Measurements from ENCODE around the gene TIE1. TPM values are rescaled to one million over a fixed set of nuclear protein-coding genes. Genes with fewer than 3 reads are reported as not detected.

TIE1 gene
- total RNA-seq, 4 donors from 2014 or later, result 11.4 to 49.3 (median 30.2) TPM

DNA sequence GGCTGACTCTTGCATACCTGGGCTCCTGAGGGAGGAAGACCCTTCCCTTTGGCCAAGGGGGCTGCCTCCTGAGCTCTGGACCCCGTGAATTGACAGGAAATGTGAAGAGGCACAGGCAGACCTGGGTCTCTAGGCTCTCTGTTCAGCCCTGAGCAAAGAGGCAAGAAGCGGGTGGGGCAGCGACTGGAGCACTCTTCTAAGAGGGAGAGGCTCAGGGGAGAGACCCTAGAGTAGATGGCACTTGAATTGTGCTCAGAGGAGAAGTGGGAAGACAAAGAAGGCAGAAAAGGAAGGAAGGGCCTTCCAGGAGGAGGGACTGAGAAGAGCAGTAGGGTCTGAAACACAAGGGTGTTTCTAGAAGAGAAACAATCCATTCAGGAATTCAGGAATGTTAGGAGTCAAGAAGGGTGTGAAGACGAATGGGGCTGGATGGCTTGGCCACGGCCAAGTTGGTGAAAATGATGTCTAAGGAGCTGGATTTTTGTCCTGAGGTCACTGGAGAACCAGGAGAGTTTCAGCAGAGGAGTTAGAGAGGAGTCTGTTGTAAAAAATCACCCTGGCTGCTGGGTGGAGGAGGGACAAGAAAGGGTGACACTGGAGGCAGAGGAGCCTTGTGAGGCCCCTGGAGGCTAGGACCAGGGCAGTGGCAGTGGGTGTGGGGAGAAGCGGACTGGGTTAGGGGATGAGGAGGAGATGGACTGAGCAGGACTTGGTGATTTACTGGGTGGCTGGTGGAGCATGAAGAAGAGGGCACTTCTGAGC lies 5.3 kb downstream of the TIE1 start:
- Histone ChIP-seq H3K27ac (no peak overlapping the region), H3K4me1 (peaks cover 0 to 27% (median 0%) of the 10 kb centered on the region in 3 donors), H3K9me3 (no peaks in the 10 kb centered on the region), H3K36me3 (no peaks in the 10 kb centered on the region), H3K27me3 (no peaks in the 10 kb centered on the region), H3K4me3 (no peak overlapping the region)
- TF ChIP-seq POLR2A (IDR thresholded peaks at IDR 0.05), result no peak
- TF ChIP-seq EP300 (IDR thresholded peaks at IDR 0.05), result no peak
- TF ChIP-seq CTCF (IDR thresholded peaks at IDR 0.05), result no peak
- no peak for TF ChIP-seq POLR2AphosphoS5 (IDR thresholded peaks at IDR 0.05)
- WGBS, 2 donors (ENCODE audit: low coverage in 1 of 2), result 63 to 70% methylated on average over 3 of the region's 6 CpGs
- ATAC-seq, result no peak

DNA sequence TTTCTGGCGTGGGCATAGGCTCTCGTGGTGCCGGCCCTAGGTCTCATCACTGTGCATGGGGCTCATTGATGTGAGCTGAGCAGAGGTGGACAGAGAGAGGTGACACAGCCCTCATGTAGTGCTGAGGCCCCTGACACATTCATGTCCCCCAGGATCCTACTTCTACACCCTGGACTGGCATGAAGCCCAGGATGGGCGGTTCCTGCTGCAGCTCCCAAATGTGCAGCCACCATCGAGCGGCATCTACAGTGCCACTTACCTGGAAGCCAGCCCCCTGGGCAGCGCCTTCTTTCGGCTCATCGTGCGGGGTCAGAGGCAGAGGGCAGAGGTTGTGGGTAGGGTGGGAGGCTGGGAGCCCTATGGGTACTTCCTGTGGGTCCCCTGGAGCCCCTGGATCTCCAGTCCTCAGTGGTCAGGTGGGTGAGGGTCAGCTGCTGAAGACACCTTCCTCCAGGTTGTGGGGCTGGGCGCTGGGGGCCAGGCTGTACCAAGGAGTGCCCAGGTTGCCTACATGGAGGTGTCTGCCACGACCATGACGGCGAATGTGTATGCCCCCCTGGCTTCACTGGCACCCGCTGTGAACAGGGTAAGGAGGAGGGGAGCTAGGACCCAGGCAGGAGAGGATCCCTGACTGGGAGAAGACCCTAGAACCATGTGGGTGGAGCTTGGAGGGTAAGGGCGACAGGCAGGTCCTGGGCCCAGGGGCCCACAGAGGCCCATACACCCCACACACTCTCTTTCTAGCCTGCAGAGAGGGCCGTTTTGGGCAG lies 6.1 kb downstream of the TIE1 start:
- Histone ChIP-seq H3K4me3 (no peak overlapping the region), H3K27ac (no peak overlapping the region), H3K4me1 (peaks cover 0 to 27% (median 0%) of the 10 kb centered on the region in 3 donors), H3K36me3 (no peaks in the 10 kb centered on the region), H3K27me3 (no peaks in the 10 kb centered on the region), H3K9me3 (no peaks in the 10 kb centered on the region)
- ATAC-seq, result no peak
- WGBS, 2 donors (ENCODE audit: low coverage in 1 of 2), result 95 to 96% methylated on average over 3 to 4 of the region's 17 CpGs
- no peak for TF ChIP-seq CTCF (IDR thresholded peaks at IDR 0.05)
- no peak for TF ChIP-seq POLR2AphosphoS5 (IDR thresholded peaks at IDR 0.05)
- TF ChIP-seq EP300 (IDR thresholded peaks at IDR 0.05), result no peak
- no peak for TF ChIP-seq POLR2A (IDR thresholded peaks at IDR 0.05)

- H3K36me3 ChIP-seq, result no peaks in the 10 kb centered on the region
- ATAC-seq, result no peak
- no peaks in the 10 kb centered on the region for H3K27me3 ChIP-seq
- 93 to 94% methylated on average over 3 of the region's 9 CpGs for WGBS, 2 donors (ENCODE audit: low coverage in 1 of 2)
- H3K9me3 ChIP-seq, result no peaks in the 10 kb centered on the region
- TF ChIP-seq CTCF (IDR thresholded peaks at IDR 0.05) (no peak), POLR2AphosphoS5 (IDR thresholded peaks at IDR 0.05) (no peak), EP300 (IDR thresholded peaks at IDR 0.05) (no peak), POLR2A (IDR thresholded peaks at IDR 0.05) (no peak)
- peaks cover 0 to 27% (median 0%) of the 10 kb centered on the region in 3 donors for H3K4me1 ChIP-seq
- no peak overlapping the region for H3K4me3 ChIP-seq
- H3K27ac ChIP-seq, result no peak overlapping the region
Observed at GRCh38 chr1:43307458-43308158, 6.8 kb downstream of the TIE1 start.

- Histone ChIP-seq H3K9me3 (no peaks in the 10 kb centered on the region), H3K27me3 (no peaks in the 10 kb centered on the region), H3K4me1 (peaks cover 0 to 22% (median 0%) of the 10 kb centered on the region in 3 donors), H3K4me3 (no peak overlapping the region), H3K36me3 (no peaks in the 10 kb centered on the region), H3K27ac (no peak overlapping the region)
- TF ChIP-seq POLR2A (IDR thresholded peaks at IDR 0.05), result no peak
- TF ChIP-seq POLR2AphosphoS5 (IDR thresholded peaks at IDR 0.05), result no peak
- TF ChIP-seq EP300 (IDR thresholded peaks at IDR 0.05), result no peak
- no peak for TF ChIP-seq CTCF (IDR thresholded peaks at IDR 0.05)
- ATAC-seq, result no peak
- 87 to 90% methylated on average over 6 to 10 of the region's 20 CpGs for WGBS, 2 donors (ENCODE audit: low coverage in 1 of 2)
Observed at GRCh38 chr1:43308635-43309404, 8.0 kb downstream of the TIE1 start.

Measured in gastroesophageal sphincter (tissue), 4 donors.